Transverse colon (tissue), 4 donors: ENCODE results near the gene HIBCH.

Source experiments
- CTCF ChIP-seq, 5 experiments: fragments of 200-600 bp in 3 of 5; fragments of 450-650 bp in 2 of 5; sonication (generic) in 3 of 5; IDR thresholded peaks; 1 replicate in 2 of 5; 2 replicates in 3 of 5; pipeline ENCODE4 v1.5.1; 2016 to 2017; ENCODE audit warnings: antibody characterized with exemption in 5 of 5, inconsistent platforms in 3 of 5, mild to moderate bottlenecking in 2 of 5, moderate library complexity in 1 of 5
- POLR2A ChIP-seq: fragments of 450-650 bp; IDR thresholded peaks from one replicate; pipeline ENCODE4 v1.6.1; 2016; ENCODE audit warnings: antibody characterized with exemption, mild to moderate bottlenecking, moderate library complexity
- POLR2AphosphoS5 ChIP-seq, 3 donors: sonication (generic); formaldehyde crosslinking; IDR thresholded peaks; one replicate each; pipeline ENCODE4 v1.6.1; 2016; ENCODE audit warnings: antibody characterized with exemption in 3 of 3

GRCh38 chr2:190207930-190208329 lies 111.7 kb downstream of the HIBCH start:
- no peak for TF ChIP-seq POLR2A
- TF ChIP-seq CTCF (IDR thresholded peaks at IDR 0.05) = no peak
- no peak for TF ChIP-seq POLR2AphosphoS5 (IDR thresholded peaks at IDR 0.05)
